Thoracic aorta (tissue), 2 donors: ENCODE results near the gene SLC44A1. TPM values are rescaled to one million over a fixed set of nuclear protein-coding genes. Genes with fewer than 3 reads are reported as not detected.

Experiments used
- ATAC-seq: fragments of 150-250 bp; one replicate; pipeline ENCODE4 v1.8.0; 2017; ENCODE audit warnings: low read depth; ENCODE audit not compliant: insufficient number of reproducible peaks, low FRiP score
- DNase-seq: peaks from one replicate; pipeline ENCODE4 v3.0.0-alpha.2; 2020; ENCODE audit warnings: low spot score
- H3K27ac ChIP-seq, 2 donors: fragments of 200-600 bp; sonication (generic); 1 replicate in 1 of 2; 2 replicates in 1 of 2; pipeline ENCODE4 v1.5.1; 2016; ENCODE audit warnings: mild to moderate bottlenecking in 2 of 2, moderate library complexity in 2 of 2
- H3K27me3 ChIP-seq: fragments of 200-600 bp; sonication (generic); replicated peaks from 2 replicates; pipeline ENCODE4 v1.6.0; 2016; ENCODE audit warnings: mild to moderate bottlenecking; ENCODE audit not compliant: insufficient read depth
- H3K36me3 ChIP-seq: fragments of 200-600 bp; sonication (generic); one replicate; pipeline ENCODE4 v1.5.1; 2016
- H3K4me1 ChIP-seq, 2 donors: fragments of 200-600 bp; sonication (generic); 1 replicate in 1 of 2; 2 replicates in 1 of 2; pipeline versions ENCODE4 v1.5.1 to v1.6.0; 2016; ENCODE audit warnings: low read depth in 2 of 2, mild to moderate bottlenecking in 1 of 2; ENCODE audit not compliant: control insufficient read depth in 1 of 2
- H3K4me3 ChIP-seq: fragments of 200-600 bp; sonication (generic); 2 replicates; pipeline ENCODE4 v1.5.1; 2016; ENCODE audit warnings: mild to moderate bottlenecking
- H3K9me3 ChIP-seq: fragments of 200-600 bp; sonication (generic); 2 replicates; pipeline ENCODE4 v1.5.1; 2016
- CTCF ChIP-seq: fragments of 200-600 bp; sonication (generic); IDR thresholded peaks from one replicate; pipeline ENCODE4 v1.5.1; 2019; ENCODE audit warnings: antibody characterized with exemption
- total RNA-seq, 2 donors: library from RNA; depleted of rRNA; stranded (reverse); fragments of >200 nt; gene quantifications; one replicate each; pipeline versions ENCODE4 v1.1.0 to v1.2.3, GENCODE V29; 2016

The SLC44A1 gene
- total RNA-seq, 2 donors from 2014 or later = 33.9 to 58.8 TPM

GRCh38 chr9:105437704-105438103, 193.3 kb downstream of the SLC44A1 start:
- Histone ChIP-seq H3K4me3 (no peak overlapping the region), H3K9me3 (no peaks in the 10 kb centered on the region), H3K27me3 (no peaks in the 10 kb centered on the region), H3K4me1 (no peaks in the 10 kb centered on the region), H3K36me3 (no peaks in the 10 kb centered on the region), H3K27ac (no peak overlapping the region)
- ATAC-seq (no peak), DNase-seq (no peak)
- TF ChIP-seq CTCF = no peak

- ATAC-seq (no peak), DNase-seq (no peak)
- Histone ChIP-seq H3K4me3 (no peak overlapping the region), H3K27ac (no peak overlapping the region), H3K27me3 (no peaks in the 10 kb centered on the region), H3K4me1 (no peaks in the 10 kb centered on the region), H3K9me3 (no peaks in the 10 kb centered on the region), H3K36me3 (no peaks in the 10 kb centered on the region)
- no peak for TF ChIP-seq CTCF
Observed at GRCh38 chr9:105438141-105438806, 193.8 kb downstream of the SLC44A1 start.

- no peak overlapping the region for H3K27ac ChIP-seq
- H3K27me3 ChIP-seq = no peaks in the 10 kb centered on the region
- H3K36me3 ChIP-seq = no peaks in the 10 kb centered on the region
- no peaks in the 10 kb centered on the region for H3K9me3 ChIP-seq
- ATAC-seq = no peak
- TF ChIP-seq CTCF = no peak
- H3K4me3 ChIP-seq = no peak overlapping the region
- no peak for DNase-seq
- H3K4me1 ChIP-seq = no peaks in the 10 kb centered on the region
Observed at GRCh38 chr9:105439428-105439827, 195.0 kb downstream of the SLC44A1 start.

- DNase-seq (no peak), ATAC-seq (no peak)
- Histone ChIP-seq H3K36me3 (no peaks in the 10 kb centered on the region), H3K27me3 (no peaks in the 10 kb centered on the region), H3K27ac (no peak overlapping the region), H3K9me3 (no peaks in the 10 kb centered on the region), H3K4me3 (no peak overlapping the region), H3K4me1 (no peaks in the 10 kb centered on the region)
- no peak for TF ChIP-seq CTCF
Observed at GRCh38 chr9:105441616-105442160, 197.2 kb downstream of the SLC44A1 start.

GRCh38 chr9:105443121-105443520, 198.7 kb downstream of the SLC44A1 start:
- no peak for TF ChIP-seq CTCF
- Histone ChIP-seq H3K4me3 (no peak overlapping the region), H3K36me3 (no peaks in the 10 kb centered on the region), H3K27me3 (no peaks in the 10 kb centered on the region), H3K27ac (no peak overlapping the region), H3K4me1 (peaks cover 0 to 4% of the 10 kb centered on the region in 2 donors), H3K9me3 (no peaks in the 10 kb centered on the region)
- DNase-seq (no peak), ATAC-seq (no peak)
